Endothelial cell of umbilical vein (primary cell): ENCODE data around the gene ASIC4. TPM values are rescaled to one million over a fixed set of nuclear protein-coding genes. Genes with fewer than 3 reads are reported as not detected.

ENCODE experiments used
- BruUV-seq: library from RNA; stranded (reverse); fragments of 400-500 nt; replicated peaks from 2 replicates; lab custom pipeline; 2021; lab: Mats Ljungman, UMichigan
- CTCF ChIA-PET: fragments of 300-600, 350-600 bp; sonication (Branson Sonifier 250); formaldehyde crosslinking; loops from one replicate; lab custom pipeline; 2021; ENCODE audit warnings: antibody characterized with exemption, inconsistent platforms; lab: Charles Lee
- POLR2A ChIA-PET: fragments of 300-600, 350-600 bp; sonication (Branson Sonifier 250); formaldehyde crosslinking; loops from one replicate; lab custom pipeline; 2021; ENCODE audit warnings: antibody characterized with exemption, inconsistent platforms; lab: Charles Lee
- DNase-seq: peaks from one replicate; pipeline ENCODE4 v3.0.0-alpha.2; 2011; ENCODE audit warnings: low read depth, low spot score
- FAIRE-seq: peaks from 2 replicates; lab custom pipeline; 2011; peaks lifted over from hg19 to GRCh38; lab: Jason Lieb, UNC
- H2AFZ ChIP-seq: 2 replicates; pipeline ENCODE4 v1.6.0; 2012; ENCODE audit warnings: low read depth, low read length, control low read depth, inconsistent platforms
- H3K27ac ChIP-seq: 2 replicates; pipeline ENCODE4 v1.5.1; 2011; ENCODE audit warnings: low read depth, mild to moderate bottlenecking, control low read depth, low read length, moderate library complexity; ENCODE audit not compliant: insufficient read depth
- H3K27me3 ChIP-seq, 2 experiments: 2 replicates each; pipeline versions ENCODE4 v1.6.0 to v1.6.1; 2011; ENCODE audit warnings: low read length in 2 of 2, mixed read lengths in 1 of 2; ENCODE audit not compliant: control insufficient read depth in 2 of 2, insufficient read depth in 2 of 2
- H3K36me3 ChIP-seq, 2 experiments: 2 replicates in 1 of 2; 3 replicates in 1 of 2; pipeline ENCODE4 v1.5.1; 2011; ENCODE audit warnings: low read length in 2 of 2, mild to moderate bottlenecking in 1 of 2, moderate library complexity in 1 of 2; ENCODE audit not compliant: control insufficient read depth in 2 of 2, insufficient read depth in 2 of 2; ENCODE audit errors: extremely low read depth in 1 of 2
- H3K4me1 ChIP-seq: 3 replicates; pipeline ENCODE4 v1.5.1; 2011; ENCODE audit warnings: mild to moderate bottlenecking, low read length; ENCODE audit not compliant: control insufficient read depth, insufficient read depth; ENCODE audit errors: extremely low read depth
- H3K4me2 ChIP-seq: 2 replicates; pipeline ENCODE4 v1.6.1; 2011; ENCODE audit warnings: low read length, control low read depth, mixed read lengths; ENCODE audit not compliant: insufficient read depth
- H3K4me3 ChIP-seq, 3 experiments: fragments of 200-600 bp in 1 of 3; sonication (generic), shearing (Covaris generic) in 1 of 3; replicated peaks in 1 of 3; 2 replicates each; pipeline ENCODE4 v1.5.1; 2011 to 2016; ENCODE audit warnings: control low read depth in 3 of 3, low read length in 3 of 3, mild to moderate bottlenecking in 2 of 3, inconsistent platforms in 1 of 3, low read depth in 1 of 3, moderate library complexity in 1 of 3; ENCODE audit not compliant: insufficient read depth in 1 of 3
- H3K79me2 ChIP-seq: 2 replicates; pipeline ENCODE4 v1.6.0; 2012; ENCODE audit warnings: low read length, inconsistent platforms; ENCODE audit not compliant: control insufficient read depth, insufficient read depth
- H3K9ac ChIP-seq: replicated peaks from 2 replicates; pipeline ENCODE3; 2011; ENCODE audit warnings: low read length, control low read depth; ENCODE audit not compliant: insufficient read depth; ENCODE audit errors: extremely low read depth
- H3K9me1 ChIP-seq: replicated peaks from 3 replicates; pipeline ENCODE4 v1.6.0; 2011; ENCODE audit warnings: mild to moderate bottlenecking, low read length; ENCODE audit not compliant: control insufficient read depth, insufficient read depth; ENCODE audit errors: extremely low read depth
- H3K9me3 ChIP-seq: replicated peaks from 2 replicates; pipeline ENCODE4 v1.5.1; 2012; ENCODE audit warnings: low read length, inconsistent platforms; ENCODE audit not compliant: control insufficient read depth, insufficient read depth
- H4K20me1 ChIP-seq: replicated peaks from 2 replicates; pipeline ENCODE3; 2011; ENCODE audit warnings: mild to moderate bottlenecking, low read length; ENCODE audit not compliant: control insufficient read depth, insufficient read depth; ENCODE audit errors: extremely low read depth
- CTCF ChIP-seq, 2 donors: IDR thresholded peaks; 1 replicate in 1 of 2; 2 replicates in 1 of 2; pipeline ENCODE4 v1.5.1; 2011; ENCODE audit warnings: low read length in 2 of 2, mild to moderate bottlenecking in 2 of 2, moderate library complexity in 2 of 2, control low read depth in 1 of 2, inconsistent platforms in 1 of 2, low read depth in 1 of 2; ENCODE audit not compliant: insufficient read depth in 1 of 2; ENCODE audit errors: extremely low read depth in 1 of 2
- FOS ChIP-seq: IDR thresholded peaks from 2 replicates; pipeline ENCODE4 v1.6.1; 2011; ENCODE audit warnings: mild to moderate bottlenecking, low read length, moderate library complexity, borderline replicate concordance; ENCODE audit not compliant: insufficient read depth
- GATA2 ChIP-seq: IDR thresholded peaks from 2 replicates; pipeline ENCODE4 v1.7.0; 2011; ENCODE audit warnings: low read depth, mild to moderate bottlenecking, moderate library complexity, mixed read lengths, low read length; ENCODE audit not compliant: insufficient read length, insufficient read depth
- MYC ChIP-seq: IDR thresholded peaks from one replicate; pipeline ENCODE4 v1.6.1; 2011; ENCODE audit warnings: mild to moderate bottlenecking, low read depth, low read length
- POLR2A ChIP-seq: IDR thresholded peaks from 2 replicates; pipeline ENCODE4 v1.6.1; 2012; ENCODE audit warnings: low read depth, mild to moderate bottlenecking, control low read depth, low read length
- dilution Hi-C: fragments of 300-500 bp; cut with MboI; formaldehyde crosslinking; loops from one replicate; pipeline ENCODE4 v1.15.0; 2019; ENCODE audit warnings: low sequenced_read_pairs; ENCODE audit not compliant: extremely low pct_ligation_motif_present
- intact Hi-C: fragments of 100-400 bp; cut with micrococcal nuclease; formaldehyde crosslinking; loops from one replicate; pipeline ENCODE4 v1.10.0; 2022
- polyA plus RNA-seq, 4 experiments: library from polyadenylated mRNA; depleted of rRNA in 3 of 4; stranded (reverse) in 3 of 4; unstranded in 1 of 4; fragments of >200 nt; gene quantifications; 2 replicates each; pipeline versions ENCODE4 v1.2.1 to v1.2.3, GENCODE V29; 2011 to 2012; ENCODE audit warnings: missing spikeins in 1 of 4
- total RNA-seq: library from RNA; stranded (reverse); gene quantifications from 2 replicates; pipeline ENCODE4 v1.2.3, GENCODE V29; 2021

The ASIC4 gene
- total and polyA plus RNA-seq, 2 donors (not counting 3 experiments of a cell fraction or from before 2014, with no cell fraction given) = not detected

- no peaks in the 10 kb centered on the region for H4K20me1 ChIP-seq
- dilution Hi-C loops (no loop called here), intact Hi-C loops (no loop called here)
- H3K36me3 ChIP-seq = no peaks in the 10 kb centered on the region
- no peak overlapping the region for H2AFZ ChIP-seq
- ChIA-PET POLR2A (no interaction called here), CTCF (interaction anchor here (0.7 to 2.9 kb wide), 27 partner anchors 9 to 158 kb away, joined by 3 to 42 read pairs (median 5); partner anchors contain the start of genes CHPF, OBSL1, STK11IP and TMEM198)
- no peaks in the 10 kb centered on the region for H3K4me1 ChIP-seq
- H3K79me2 ChIP-seq = no peaks in the 10 kb centered on the region
- no peak for TF ChIP-seq POLR2A
- no peak for TF ChIP-seq CTCF (IDR thresholded peaks at IDR 0.05; ENCODE audit: extremely low read depth in 1 of 2, insufficient read depth in 1 of 2, low read depth in 1 of 2, low read length in 2 of 2)
- TF ChIP-seq MYC = no peak
- no peak for TF ChIP-seq GATA2
- no peak for TF ChIP-seq FOS
- H3K27ac ChIP-seq = no peak overlapping the region
- peaks cover 0 to 3% of the 10 kb centered on the region in 2 experiments for H3K27me3 ChIP-seq
- no peak overlapping the region for H3K9ac ChIP-seq
- no peak overlapping the region for H3K4me2 ChIP-seq
- H3K4me3 ChIP-seq = no peak overlapping the region
- BruUV-seq = no TSS peak
- DNase-seq (no peak), FAIRE-seq (no peak)
- H3K9me3 ChIP-seq = no peaks in the 10 kb centered on the region
- H3K9me1 ChIP-seq = no peaks in the 10 kb centered on the region
Observed at GRCh38 chr2:219561179-219562048, 47.1 kb downstream of the ASIC4 start.
